Measurements from ENCODE around the gene POR.
"Not testable (repeated sequence)": the region's sequence is repeated elsewhere in the genome, so short reads cannot be mapped to it uniquely, and the experiment has no call there.

The POR gene

DNA sequence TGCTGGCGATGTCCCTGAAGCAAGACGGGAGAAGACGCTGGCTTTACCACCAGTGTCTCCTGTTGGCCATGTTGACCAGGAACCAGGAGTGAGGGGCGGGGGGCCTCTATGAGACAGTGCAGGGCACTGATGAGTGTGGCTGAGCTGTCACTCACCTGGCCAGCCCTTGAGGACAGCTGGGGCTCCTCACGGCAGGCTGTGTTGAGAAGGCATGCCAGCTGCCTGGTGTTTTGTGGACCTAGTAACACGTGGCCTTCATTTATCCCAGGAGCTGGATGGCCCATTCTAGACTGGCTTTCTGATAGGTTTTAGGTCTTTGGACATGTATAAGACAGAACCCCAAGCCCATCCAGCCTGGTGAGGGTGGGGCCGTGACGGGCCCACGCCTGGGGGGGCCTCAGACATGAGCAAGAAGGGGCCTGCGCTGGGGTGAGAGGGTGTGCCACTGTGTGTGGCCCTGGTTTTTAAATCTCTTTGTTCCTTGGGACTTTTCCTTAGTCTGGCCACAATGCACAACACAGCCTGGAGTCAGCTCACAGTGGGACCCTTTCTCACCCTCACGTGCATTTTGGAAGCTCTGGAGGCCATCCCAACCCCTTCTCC is 25.6 kb upstream of the POR start:
- in situ Hi-C loops (cut with HindIII; ENCODE audit: low pct_unique_long_range_greater_than_20kb, low sequenced_read_pairs), result no loop called here
- no peak for DNase-seq (ENCODE audit: low read depth in 1 of 2, low spot score in 1 of 2)
- no peak for TF ChIP-seq JUND (IDR thresholded peaks at IDR 0.05; ENCODE audit: low read depth)

DNA sequence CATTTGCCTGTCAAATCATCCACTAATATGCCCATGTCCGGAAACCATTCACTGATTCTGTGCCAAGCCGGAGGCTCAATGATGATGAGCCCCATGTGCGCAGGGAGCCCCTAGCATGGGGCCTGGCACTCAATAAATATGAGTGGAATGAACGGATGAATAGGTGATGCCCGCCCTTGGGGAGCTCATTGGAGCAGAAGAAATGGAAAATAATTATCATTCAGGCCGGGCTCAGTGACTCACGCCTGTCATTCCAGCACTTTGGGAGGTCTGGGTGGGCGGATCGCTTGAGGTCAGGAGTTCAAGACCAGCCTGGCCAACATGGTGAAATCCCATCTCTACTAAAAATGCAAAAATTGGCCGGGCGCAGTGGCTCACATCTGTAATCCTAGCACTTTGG is 25.1 kb upstream of the POR start:
- no peak for DNase-seq (ENCODE audit: low read depth in 1 of 2, low spot score in 1 of 2)
- in situ Hi-C loops (cut with HindIII; ENCODE audit: low pct_unique_long_range_greater_than_20kb, low sequenced_read_pairs), result no loop called here
- TF ChIP-seq JUND (IDR thresholded peaks at IDR 0.05; ENCODE audit: low read depth), result no peak

DNA sequence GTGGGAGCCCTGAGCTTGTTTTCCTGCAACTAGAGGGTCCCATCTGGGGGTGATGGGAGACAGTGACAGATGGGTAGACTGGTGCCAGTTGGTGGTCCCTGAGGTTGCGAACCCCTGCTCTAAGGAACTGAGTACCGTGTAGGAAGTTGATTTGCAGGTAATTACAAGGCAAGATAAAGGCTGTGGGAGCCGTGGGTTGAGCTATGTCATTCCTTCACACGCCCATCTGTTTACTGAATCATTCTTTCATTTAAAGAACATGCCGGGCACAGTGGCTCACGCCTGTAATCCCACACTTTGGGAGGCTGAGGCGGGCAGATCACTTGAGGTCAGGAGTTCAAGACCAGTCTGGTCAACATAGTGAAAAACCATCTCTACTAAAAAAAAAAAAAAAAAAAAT is 23.7 kb upstream of the POR start:
- in situ Hi-C loops (cut with HindIII; ENCODE audit: low pct_unique_long_range_greater_than_20kb, low sequenced_read_pairs); DNase-seq (ENCODE audit: low read depth in 1 of 2, low spot score in 1 of 2): not testable (repeated sequence)

DNA sequence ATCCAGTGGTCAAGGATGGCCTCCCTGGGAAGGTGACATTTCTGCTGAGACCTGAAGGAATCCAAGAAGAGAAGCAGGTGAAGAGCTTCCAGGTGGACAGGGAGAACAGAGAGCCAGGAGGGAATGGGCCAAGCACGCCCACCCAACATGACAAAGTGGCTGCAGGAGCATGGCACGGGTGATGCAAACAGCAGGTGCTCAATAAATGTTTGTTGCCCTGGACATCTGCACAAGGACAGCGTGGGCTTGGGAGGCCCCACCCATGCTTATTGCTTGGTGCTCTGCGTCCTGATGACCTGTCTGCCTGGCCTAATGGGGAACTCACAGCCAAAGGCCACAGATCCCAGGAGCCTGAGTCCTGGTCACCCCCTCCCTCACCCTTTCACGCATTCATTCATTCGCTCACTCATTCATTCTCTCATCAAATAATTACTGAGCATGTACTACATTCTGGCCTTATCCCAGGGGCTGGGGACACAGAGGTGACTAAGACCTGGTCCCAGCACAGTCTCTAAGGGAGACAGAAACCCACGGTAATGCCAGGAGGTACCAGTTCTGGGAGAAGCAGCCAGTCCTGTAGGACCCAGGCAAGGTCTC is 23.0 kb upstream of the POR start:
- no peak for TF ChIP-seq JUND (IDR thresholded peaks at IDR 0.05; ENCODE audit: low read depth)
- in situ Hi-C loops (cut with HindIII; ENCODE audit: low pct_unique_long_range_greater_than_20kb, low sequenced_read_pairs), result no loop called here
- no peak for DNase-seq (ENCODE audit: low read depth in 1 of 2, low spot score in 1 of 2)

DNA sequence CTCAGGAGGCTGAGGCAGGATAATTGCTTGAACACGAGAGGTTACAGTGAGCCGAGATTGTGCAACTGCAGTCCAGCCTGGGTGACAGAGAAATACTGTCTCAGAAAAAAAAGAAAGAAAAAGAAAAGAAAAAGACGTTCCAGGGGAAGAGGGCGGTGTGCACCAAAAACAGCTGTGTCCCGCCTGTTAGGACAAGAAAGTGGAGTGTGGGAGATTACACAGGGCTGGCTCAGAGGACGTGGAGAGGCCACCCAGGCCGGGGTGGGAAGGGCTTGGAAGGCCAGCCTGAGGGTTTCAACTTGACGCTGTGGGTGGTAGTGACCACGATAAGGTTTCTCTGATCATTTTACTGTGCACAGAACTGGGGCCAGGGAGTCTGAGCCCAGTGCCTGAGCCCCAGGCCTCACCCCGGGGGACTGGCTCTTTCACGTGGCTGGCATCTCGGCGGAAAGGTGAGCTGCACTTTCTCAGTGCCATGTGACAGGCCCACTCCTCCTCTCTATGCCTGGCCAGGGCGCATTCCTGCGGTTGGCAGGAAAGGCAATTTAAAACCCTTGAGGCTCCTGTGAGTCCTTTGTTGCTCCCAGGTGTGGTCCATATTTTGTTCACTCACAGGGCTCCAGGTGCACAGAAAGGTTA is 22.2 kb upstream of the POR start:
- in situ Hi-C loops (cut with HindIII; ENCODE audit: low pct_unique_long_range_greater_than_20kb, low sequenced_read_pairs), result no loop called here
- peak; percentile 43 to 91 for DNase-seq (ENCODE audit: low read depth in 1 of 2, low spot score in 1 of 2)
- no peak for TF ChIP-seq JUND (IDR thresholded peaks at IDR 0.05; ENCODE audit: low read depth)

DNA sequence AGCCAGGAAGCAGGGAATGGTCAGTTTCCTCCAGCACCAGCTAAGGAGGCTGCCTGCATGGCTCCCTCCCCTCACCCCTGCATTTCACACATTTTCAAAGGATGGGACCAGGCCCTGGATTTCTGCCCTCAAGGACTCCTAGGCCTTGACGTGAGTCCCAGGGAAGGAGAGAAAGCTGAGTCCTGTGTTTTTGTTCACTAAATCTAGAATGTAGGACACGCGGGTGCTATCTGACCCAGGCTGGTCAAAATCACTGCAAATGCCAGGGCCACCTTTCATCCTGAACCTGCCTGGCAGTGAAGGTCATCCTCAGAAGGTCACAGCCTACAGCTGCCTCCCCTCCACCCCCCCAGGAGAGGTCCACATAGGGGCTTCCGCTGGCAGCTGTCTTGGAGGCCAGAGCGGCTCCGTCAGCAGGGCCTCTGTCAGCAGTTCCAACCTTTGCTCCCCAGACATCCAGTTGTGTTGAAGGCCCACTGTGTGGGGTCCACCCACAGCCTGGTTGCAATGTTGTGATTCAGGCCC is 18.1 kb upstream of the POR start:
- in situ Hi-C loops (cut with HindIII; ENCODE audit: low pct_unique_long_range_greater_than_20kb, low sequenced_read_pairs), result no loop called here
- no peak for TF ChIP-seq JUND (IDR thresholded peaks at IDR 0.05; ENCODE audit: low read depth)

DNA sequence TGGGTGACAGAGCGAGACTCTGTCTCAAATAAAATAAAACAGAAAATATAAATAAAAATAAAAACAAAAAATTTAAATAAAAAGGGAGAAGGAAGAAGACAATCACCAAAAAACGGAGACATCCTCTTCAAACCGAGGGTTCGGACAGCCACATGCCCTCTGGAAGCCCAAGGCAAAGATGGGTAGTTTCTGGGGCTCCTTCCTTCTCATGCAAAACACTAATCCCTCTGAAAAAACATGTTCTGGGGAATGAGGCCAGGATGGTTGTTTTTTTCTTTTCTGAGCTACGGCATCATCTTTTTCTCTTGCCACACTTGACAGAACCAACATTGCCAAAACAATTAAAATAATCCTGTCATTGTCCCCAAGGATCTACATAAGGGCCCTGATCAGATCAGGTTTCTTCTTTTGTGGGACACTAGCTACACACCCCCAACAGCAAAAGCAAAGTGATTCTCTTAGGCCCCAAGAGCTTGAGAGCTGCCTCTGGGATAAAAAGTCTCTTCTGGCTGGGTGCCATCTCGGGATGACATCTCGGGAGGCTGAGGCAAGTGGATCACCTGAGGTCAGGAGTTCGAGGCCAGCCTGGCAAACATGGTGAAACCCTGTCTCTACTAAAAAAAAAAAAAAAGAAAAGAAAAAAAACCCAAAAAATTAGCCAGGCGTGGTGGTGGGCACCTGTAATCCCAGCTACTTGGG is 14.2 kb upstream of the POR start:
- in situ Hi-C loops (cut with HindIII; ENCODE audit: low pct_unique_long_range_greater_than_20kb, low sequenced_read_pairs), result no loop called here
- DNase-seq (ENCODE audit: low read depth in 1 of 2, low spot score in 1 of 2), result no peak
- TF ChIP-seq JUND (IDR thresholded peaks at IDR 0.05; ENCODE audit: low read depth), result no peak

More for the DNA sequence above, 18.1 kb upstream of the POR start:
- no peak for DNase-seq (ENCODE audit: low read depth in 1 of 2, low spot score in 1 of 2)

DNA sequence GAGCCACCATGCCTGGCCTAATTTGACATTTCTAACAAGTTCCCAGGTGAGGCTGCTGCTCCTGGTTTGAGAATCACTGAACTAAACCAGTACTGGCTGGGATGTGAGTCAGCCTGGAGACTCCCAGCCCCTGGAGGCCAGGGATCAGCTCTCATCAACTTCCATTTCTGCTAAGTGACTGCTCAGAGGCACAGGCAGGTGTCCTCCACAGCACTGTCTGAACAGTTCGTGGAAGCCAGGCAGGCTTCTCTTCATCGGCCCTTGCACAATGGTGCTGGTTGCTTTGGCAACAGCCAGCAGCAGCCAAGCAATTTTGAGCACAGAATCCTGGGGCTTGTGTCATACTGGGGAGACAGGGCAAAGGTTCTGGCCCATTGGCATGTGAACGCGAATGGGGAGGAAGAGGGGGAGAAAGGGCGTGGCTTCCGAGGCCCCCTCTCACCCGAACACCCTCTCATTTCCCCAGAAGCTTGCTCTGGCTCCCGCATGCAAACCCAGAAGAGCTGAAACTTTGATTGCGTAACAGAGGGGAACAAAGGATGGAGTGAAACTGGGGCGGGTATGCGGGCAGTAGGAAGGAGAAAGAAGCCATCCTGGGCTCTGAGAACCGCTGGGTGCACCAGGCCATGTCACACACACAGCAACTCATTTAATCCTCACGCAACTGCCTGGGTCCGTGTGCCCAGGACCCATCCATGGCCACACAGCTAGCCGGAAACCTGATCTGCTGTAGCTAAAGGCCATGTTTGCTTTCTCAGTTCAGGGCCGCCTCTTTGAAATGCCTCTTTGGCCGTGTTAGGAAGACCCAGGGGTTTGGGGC is 9.0 kb upstream of the POR start:
- in situ Hi-C loops (cut with HindIII; ENCODE audit: low pct_unique_long_range_greater_than_20kb, low sequenced_read_pairs), result no loop called here

DNA sequence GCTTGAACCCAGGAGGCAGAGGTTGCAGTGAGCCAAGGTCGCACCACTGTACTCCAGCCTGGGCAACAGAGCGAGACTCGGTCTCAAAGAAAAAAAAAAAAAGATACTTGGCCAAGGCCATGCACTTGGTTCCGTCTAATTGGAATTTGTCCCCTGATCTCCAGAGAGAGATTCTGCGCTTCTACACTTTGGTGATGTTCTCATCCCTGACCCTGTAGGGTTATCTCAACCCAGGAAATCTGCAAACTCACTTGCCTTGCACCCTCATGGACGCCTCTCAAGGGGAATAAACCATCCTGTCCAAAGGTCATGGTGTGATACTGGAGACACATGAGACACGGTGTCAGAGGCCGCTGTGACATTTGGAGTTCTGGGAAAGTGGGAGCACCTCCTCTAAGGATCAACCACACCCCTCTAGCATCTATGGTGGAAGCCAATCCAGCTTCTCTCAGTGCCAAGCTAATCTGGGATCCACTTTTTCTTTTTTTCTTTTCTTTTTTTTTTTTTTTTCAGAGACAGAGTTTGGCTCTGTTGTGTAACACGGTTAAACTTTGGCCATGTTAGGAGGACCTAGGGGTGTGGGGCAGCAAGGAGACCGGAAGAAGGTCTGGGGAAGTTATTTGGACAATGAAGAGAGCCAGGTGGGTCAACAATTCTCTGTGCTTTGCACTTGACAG is 7.8 kb upstream of the POR start:
- in situ Hi-C loops (cut with HindIII; ENCODE audit: low pct_unique_long_range_greater_than_20kb, low sequenced_read_pairs), result no loop called here
- TF ChIP-seq JUND (IDR thresholded peaks at IDR 0.05; ENCODE audit: low read depth), result no peak
- no peak for DNase-seq (ENCODE audit: low read depth in 1 of 2, low spot score in 1 of 2)

More for the DNA sequence above, 9.0 kb upstream of the POR start:
- no peak for TF ChIP-seq JUND (IDR thresholded peaks at IDR 0.05; ENCODE audit: low read depth)
- DNase-seq (ENCODE audit: low read depth in 1 of 2, low spot score in 1 of 2), result no peak

DNA sequence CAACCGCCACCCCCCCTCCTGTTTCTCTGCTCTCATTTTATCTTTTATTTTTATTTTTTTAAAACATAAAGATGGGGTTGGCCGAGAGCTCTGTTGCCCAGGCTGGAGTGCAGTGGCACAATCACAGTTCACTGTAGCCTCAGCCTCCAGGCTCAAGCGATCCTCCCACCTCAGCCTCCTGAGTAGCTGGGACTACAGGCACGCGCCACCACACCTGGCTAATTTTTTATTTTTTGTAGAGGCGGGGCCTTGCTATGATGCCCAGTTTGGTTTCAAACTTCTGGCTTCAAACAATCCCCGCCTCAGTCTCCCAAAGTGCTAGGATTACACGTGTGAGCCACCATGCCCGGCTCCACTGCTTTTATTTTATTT is 7.3 kb upstream of the POR start:
- in situ Hi-C loops (cut with HindIII; ENCODE audit: low pct_unique_long_range_greater_than_20kb, low sequenced_read_pairs); DNase-seq (ENCODE audit: low read depth in 1 of 2, low spot score in 1 of 2): not testable (repeated sequence)

DNA sequence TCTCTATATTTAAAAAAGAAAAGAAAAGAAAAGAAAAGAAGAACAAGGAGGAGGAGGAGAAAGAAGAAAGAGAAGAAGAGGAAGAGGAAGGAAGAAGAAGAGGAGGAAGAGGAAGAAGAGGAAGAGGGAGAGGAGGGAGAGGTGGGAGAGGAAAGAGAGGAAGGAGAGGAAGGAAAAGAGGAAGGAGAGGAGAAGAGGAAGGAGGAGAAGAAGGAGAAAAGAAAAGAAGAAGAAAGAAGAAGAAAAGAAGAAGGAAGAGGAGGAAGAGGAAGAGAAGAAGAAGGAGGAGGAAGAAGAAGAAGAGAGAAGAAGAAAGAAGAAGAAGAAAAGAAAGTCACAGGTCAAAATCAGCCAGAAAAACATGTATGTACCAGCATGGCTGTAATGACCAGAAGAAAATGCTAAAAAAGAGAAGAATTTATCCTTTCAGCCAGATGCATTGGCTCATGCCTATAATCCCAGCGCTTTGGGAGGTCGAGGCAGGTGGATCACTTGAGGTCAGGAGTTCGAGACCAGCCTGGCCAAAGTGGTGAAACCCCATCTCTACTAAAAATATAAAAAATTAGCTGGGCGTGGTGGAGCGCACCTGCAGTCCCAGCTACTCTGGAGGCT is 5.3 kb upstream of the POR start:
- no peak for TF ChIP-seq JUND (IDR thresholded peaks at IDR 0.05; ENCODE audit: low read depth)
- no peak for DNase-seq (ENCODE audit: low read depth in 1 of 2, low spot score in 1 of 2)
- in situ Hi-C loops (cut with HindIII; ENCODE audit: low pct_unique_long_range_greater_than_20kb, low sequenced_read_pairs), result no loop called here

DNA sequence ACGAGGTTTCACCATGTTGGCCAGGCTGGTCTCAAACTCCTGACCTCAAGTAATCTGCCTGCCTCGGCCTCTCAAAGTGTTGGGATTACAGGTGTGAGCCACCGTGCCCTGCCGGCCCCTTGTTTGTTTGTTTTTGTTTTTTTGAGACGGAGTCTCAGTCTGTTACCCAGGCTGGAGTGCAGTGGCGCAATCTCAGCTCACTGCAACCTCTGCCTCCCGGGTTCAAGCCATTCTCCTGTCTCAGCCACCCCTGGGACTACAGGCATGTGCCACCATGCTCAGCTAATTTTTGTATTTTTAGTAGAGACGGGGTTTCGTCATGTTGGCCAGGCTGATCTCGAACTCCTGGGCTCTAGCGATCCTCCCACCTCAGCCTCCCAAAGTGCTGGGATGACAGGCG is 3.8 kb upstream of the POR start:
- DNase-seq (ENCODE audit: low read depth in 1 of 2, low spot score in 1 of 2); in situ Hi-C loops (cut with HindIII; ENCODE audit: low pct_unique_long_range_greater_than_20kb, low sequenced_read_pairs): not testable (repeated sequence)
